HEK293T (cell line): ENCODE data around the gene CENPM.

Experiments
- ARNT ChIP-seq: fragments of 450-650 bp; IDR thresholded peaks from 2 replicates; pipeline ENCODE4 v1.6.1; 2017; ENCODE audit warnings: mild to moderate bottlenecking
- BHLHE40 ChIP-seq: fragments of 450-650 bp; IDR thresholded peaks from 2 replicates; pipeline ENCODE4 v1.6.1; 2016; ENCODE audit warnings: mild to moderate bottlenecking, moderate library complexity, borderline replicate concordance
- CTBP1 ChIP-seq: fragments of 450-650 bp; IDR thresholded peaks from 2 replicates; pipeline ENCODE4 v1.6.1; 2016; ENCODE audit warnings: borderline replicate concordance
- FOXA1 ChIP-seq: fragments of 450-650 bp; IDR thresholded peaks from 2 replicates; pipeline ENCODE4 v1.6.1; 2016; ENCODE audit warnings: mild to moderate bottlenecking
- FOXM1 ChIP-seq: fragments of 450-650 bp; IDR thresholded peaks from 2 replicates; pipeline ENCODE4 v1.6.1; 2017; ENCODE audit warnings: mild to moderate bottlenecking, borderline replicate concordance
- HDGF ChIP-seq: fragments of 450-650 bp; IDR thresholded peaks from 2 replicates; pipeline ENCODE4 v1.6.1; 2017; ENCODE audit warnings: antibody characterized with exemption, borderline replicate concordance
- L3MBTL2 ChIP-seq: fragments of 450-650 bp; conservative IDR thresholded peaks from 2 replicates; pipeline ENCODE4 v1.6.1; 2016; ENCODE audit warnings: mild to moderate bottlenecking
- NFRKB ChIP-seq: fragments of 450-650 bp; IDR thresholded peaks from 2 replicates; pipeline ENCODE4 v1.6.1; 2016; ENCODE audit warnings: mild to moderate bottlenecking, moderate library complexity
- SP1 ChIP-seq: fragments of 450-650 bp; IDR thresholded peaks from 2 replicates; pipeline ENCODE4 v1.6.1; 2017
- SUZ12 ChIP-seq: fragments of 450-650 bp; IDR thresholded peaks from 2 replicates; pipeline ENCODE4 v1.6.1; 2016; ENCODE audit warnings: mild to moderate bottlenecking
- TF ChIP-seq, protein P1 (sequence below): fragments of 450-650 bp; IDR thresholded peaks from 2 replicates; pipeline ENCODE4 v1.6.1; 2016

DNA sequence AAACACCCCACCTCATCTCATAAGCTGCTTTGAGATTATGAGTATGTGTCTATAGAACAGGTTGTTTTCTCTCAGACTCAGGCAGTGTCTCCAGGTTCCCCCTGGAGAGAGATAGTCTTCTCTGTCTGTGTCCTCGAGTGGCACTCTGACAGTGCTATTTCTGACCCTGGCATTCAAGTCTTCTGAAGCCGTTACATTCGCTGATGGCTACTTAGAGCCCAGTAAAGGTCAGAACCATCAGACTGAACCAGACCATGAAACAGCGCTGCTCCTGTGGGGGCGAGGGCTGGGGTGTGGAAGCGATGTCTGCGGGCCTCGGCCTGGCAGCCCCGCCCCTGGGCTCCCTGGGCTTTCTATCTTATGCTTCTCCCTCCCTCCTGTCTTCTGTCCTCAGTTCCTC, 55.5 kb downstream of the CENPM start:
- TF ChIP-seq, protein P1, sequence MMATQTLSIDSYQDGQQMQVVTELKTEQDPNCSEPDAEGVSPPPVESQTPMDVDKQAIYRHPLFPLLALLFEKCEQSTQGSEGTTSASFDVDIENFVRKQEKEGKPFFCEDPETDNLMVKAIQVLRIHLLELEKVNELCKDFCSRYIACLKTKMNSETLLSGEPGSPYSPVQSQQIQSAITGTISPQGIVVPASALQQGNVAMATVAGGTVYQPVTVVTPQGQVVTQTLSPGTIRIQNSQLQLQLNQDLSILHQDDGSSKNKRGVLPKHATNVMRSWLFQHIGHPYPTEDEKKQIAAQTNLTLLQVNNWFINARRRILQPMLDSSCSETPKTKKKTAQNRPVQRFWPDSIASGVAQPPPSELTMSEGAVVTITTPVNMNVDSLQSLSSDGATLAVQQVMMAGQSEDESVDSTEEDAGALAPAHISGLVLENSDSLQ, result no peak
- TF ChIP-seq SUZ12 (no peak), NFRKB (no peak), FOXA1 (no peak), ARNT (no peak), HDGF (no peak), SP1 (no peak), CTBP1 (no peak), BHLHE40 (no peak), L3MBTL2 (no peak), FOXM1 (no peak)
